Thyroid gland (tissue), 4 donors: ENCODE data around the gene BLID. TPM values are rescaled to one million over a fixed set of nuclear protein-coding genes. Genes with fewer than 3 reads are reported as not detected.

Source experiments
- DNase-seq, 2 donors: peaks; one replicate each; pipeline ENCODE4 v3.0.0-alpha.2; 2019
- H3K27ac ChIP-seq, 3 donors: fragments of 200-600 bp; sonication (generic); 1 replicate in 2 of 3; 2 replicates in 1 of 3; pipeline ENCODE4 v1.5.1; 2016 to 2019; ENCODE audit warnings: mild to moderate bottlenecking in 1 of 3, moderate library complexity in 1 of 3
- H3K27me3 ChIP-seq: fragments of 200-600 bp; sonication (generic); one replicate; pipeline ENCODE4 v1.5.1; 2019
- H3K36me3 ChIP-seq, 2 donors: fragments of 200-600 bp; sonication (generic); one replicate each; pipeline ENCODE4 v1.5.1; 2016 to 2019
- H3K4me1 ChIP-seq, 2 donors: fragments of 200-600 bp; sonication (generic); one replicate each; pipeline ENCODE4 v1.5.1; 2017 to 2019
- H3K4me3 ChIP-seq, 3 donors: fragments of 200-600 bp; sonication (generic); replicated peaks in 1 of 3; 1 replicate in 2 of 3; 2 replicates in 1 of 3; pipeline ENCODE4 v1.5.1; 2016; ENCODE audit warnings: mild to moderate bottlenecking in 1 of 3
- H3K9me3 ChIP-seq: fragments of 200-600 bp; sonication (generic); one replicate; pipeline ENCODE4 v1.5.1; 2017
- POLR2A ChIP-seq, 2 donors: fragments of 450-650 bp; IDR thresholded peaks; one replicate each; pipeline ENCODE4 v1.6.1; 2017; ENCODE audit warnings: antibody characterized with exemption in 2 of 2, mild to moderate bottlenecking in 2 of 2, moderate library complexity in 1 of 2
- WGBS, 2 donors: methylation state at CpG; one replicate each; pipeline ENCODE4 v1.1.5; 2017; 5-methylcytosine and 5-hydroxymethylcytosine counted together
- intact Hi-C: fragments of 100-400 bp; cut with DNase I; formaldehyde crosslinking; loops from one replicate; pipeline ENCODE4 v1.15.1; 2023
- total RNA-seq, 4 donors: library from RNA; depleted of rRNA; stranded (reverse); fragments of >200 nt; gene quantifications; one replicate each; pipeline ENCODE4 v1.2.3, GENCODE V29; 2016
- TF ChIP-seq, protein P1 (sequence below), 6 experiments: fragments of 200-600 bp in 3 of 6; fragments of 450-650 bp in 3 of 6; sonication (generic) in 3 of 6; IDR thresholded peaks; one replicate each; pipeline ENCODE4 v1.5.1; 2016 to 2019; ENCODE audit warnings: antibody characterized with exemption in 6 of 6, mild to moderate bottlenecking in 2 of 6, inconsistent platforms in 1 of 6, moderate library complexity in 1 of 6

BLID gene
- total RNA-seq, 4 donors from 2014 or later: 4.8 to 11.5 (median 7.4) TPM

DNA sequence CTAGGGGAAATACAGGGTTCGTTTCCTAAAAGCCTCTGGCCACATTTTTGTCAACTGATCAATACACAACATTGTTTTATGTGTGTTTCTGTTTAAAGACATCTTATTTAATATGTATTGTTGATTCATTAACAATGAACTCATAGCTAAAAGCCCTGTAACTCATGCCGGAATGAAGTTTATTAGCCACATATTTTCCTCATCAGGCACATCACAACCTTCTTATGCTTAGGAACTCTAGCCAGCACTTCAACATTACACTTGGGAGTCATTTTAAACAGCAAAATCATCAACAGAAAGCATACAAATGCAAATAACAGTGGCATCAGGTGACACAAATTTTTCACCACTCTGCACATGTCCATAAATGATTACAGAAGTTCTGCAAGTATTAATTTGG lies 15.1 kb upstream of the BLID start:
- H3K4me3 ChIP-seq: no peak overlapping the region
- H3K27me3 ChIP-seq: no peaks in the 10 kb centered on the region
- 60 to 78% methylated on average over 2 of the region's 2 CpGs for WGBS, 2 donors
- intact Hi-C loops: no loop called here
- H3K9me3 ChIP-seq: no peaks in the 10 kb centered on the region
- H3K4me1 ChIP-seq: peaks cover 0 to under 1% of the 10 kb centered on the region in 2 donors
- TF ChIP-seq POLR2A (IDR thresholded peaks at IDR 0.05): no peak
- TF ChIP-seq, protein P1, sequence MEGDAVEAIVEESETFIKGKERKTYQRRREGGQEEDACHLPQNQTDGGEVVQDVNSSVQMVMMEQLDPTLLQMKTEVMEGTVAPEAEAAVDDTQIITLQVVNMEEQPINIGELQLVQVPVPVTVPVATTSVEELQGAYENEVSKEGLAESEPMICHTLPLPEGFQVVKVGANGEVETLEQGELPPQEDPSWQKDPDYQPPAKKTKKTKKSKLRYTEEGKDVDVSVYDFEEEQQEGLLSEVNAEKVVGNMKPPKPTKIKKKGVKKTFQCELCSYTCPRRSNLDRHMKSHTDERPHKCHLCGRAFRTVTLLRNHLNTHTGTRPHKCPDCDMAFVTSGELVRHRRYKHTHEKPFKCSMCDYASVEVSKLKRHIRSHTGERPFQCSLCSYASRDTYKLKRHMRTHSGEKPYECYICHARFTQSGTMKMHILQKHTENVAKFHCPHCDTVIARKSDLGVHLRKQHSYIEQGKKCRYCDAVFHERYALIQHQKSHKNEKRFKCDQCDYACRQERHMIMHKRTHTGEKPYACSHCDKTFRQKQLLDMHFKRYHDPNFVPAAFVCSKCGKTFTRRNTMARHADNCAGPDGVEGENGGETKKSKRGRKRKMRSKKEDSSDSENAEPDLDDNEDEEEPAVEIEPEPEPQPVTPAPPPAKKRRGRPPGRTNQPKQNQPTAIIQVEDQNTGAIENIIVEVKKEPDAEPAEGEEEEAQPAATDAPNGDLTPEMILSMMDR (IDR thresholded peaks at IDR 0.05): no peak
- no peaks in the 10 kb centered on the region for H3K36me3 ChIP-seq
- H3K27ac ChIP-seq: no peak overlapping the region
- no peak for DNase-seq

DNA sequence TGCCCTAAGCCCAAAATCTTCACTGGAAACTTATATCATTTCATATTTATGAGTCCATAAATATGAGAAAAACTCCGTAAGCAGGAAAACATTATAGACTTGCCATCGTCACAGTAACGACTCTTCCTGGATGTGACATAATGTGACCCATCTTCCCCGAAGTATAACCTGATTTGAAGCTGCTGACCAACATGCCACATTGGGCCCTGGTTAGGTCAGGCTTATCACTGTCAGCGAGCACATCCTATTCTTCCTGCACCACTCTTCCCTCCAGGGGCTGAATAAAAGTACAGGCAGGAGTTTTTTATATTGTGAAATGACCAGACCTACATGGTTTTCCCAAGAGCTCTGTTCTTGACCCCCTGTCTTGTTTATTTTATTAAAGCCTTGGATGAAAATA lies 12.1 kb upstream of the BLID start:
- no peaks in the 10 kb centered on the region for H3K9me3 ChIP-seq
- 74 to 83% methylated on average over 5 of the region's 5 CpGs for WGBS, 2 donors

DNA sequence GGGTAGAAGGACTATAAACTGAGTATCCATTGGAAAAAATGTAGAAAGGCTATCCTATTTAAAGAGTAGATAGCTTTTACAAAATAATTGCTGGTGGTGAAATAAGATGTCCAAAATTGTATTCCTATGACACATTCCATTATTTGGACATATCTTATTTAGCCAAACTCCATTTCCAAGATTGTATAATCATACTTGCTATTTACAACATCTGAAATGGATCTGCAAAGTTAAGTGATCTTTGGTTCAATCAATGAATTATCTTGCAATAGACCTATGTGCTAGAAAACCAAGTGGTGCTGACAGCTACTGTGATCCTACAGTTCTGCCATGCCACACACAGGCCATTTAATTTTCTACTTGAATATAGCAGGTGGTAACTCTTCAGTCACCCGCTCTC lies 11.0 kb upstream of the BLID start:
- no peak for DNase-seq
- intact Hi-C loops: no loop called here
- WGBS, 2 donors: 85 to 97% methylated on average over 1 of the region's 1 CpG
- H3K9me3 ChIP-seq: no peaks in the 10 kb centered on the region
- no peak overlapping the region for H3K4me3 ChIP-seq
- H3K27me3 ChIP-seq: no peaks in the 10 kb centered on the region
- H3K27ac ChIP-seq: no peak overlapping the region
- H3K4me1 ChIP-seq: no peaks in the 10 kb centered on the region
- TF ChIP-seq, protein P1 (IDR thresholded peaks at IDR 0.05): no peak
- no peak for TF ChIP-seq POLR2A (IDR thresholded peaks at IDR 0.05)
- H3K36me3 ChIP-seq: no peaks in the 10 kb centered on the region

More for the DNA sequence above, 12.1 kb upstream of the BLID start:
- no peaks in the 10 kb centered on the region for H3K4me1 ChIP-seq
- no peaks in the 10 kb centered on the region for H3K27me3 ChIP-seq
- DNase-seq: no peak
- TF ChIP-seq POLR2A (IDR thresholded peaks at IDR 0.05): no peak
- TF ChIP-seq, protein P1 (IDR thresholded peaks at IDR 0.05): no peak
- intact Hi-C loops: no loop called here
- no peak overlapping the region for H3K4me3 ChIP-seq
- H3K36me3 ChIP-seq: no peaks in the 10 kb centered on the region
- no peak overlapping the region for H3K27ac ChIP-seq

DNA sequence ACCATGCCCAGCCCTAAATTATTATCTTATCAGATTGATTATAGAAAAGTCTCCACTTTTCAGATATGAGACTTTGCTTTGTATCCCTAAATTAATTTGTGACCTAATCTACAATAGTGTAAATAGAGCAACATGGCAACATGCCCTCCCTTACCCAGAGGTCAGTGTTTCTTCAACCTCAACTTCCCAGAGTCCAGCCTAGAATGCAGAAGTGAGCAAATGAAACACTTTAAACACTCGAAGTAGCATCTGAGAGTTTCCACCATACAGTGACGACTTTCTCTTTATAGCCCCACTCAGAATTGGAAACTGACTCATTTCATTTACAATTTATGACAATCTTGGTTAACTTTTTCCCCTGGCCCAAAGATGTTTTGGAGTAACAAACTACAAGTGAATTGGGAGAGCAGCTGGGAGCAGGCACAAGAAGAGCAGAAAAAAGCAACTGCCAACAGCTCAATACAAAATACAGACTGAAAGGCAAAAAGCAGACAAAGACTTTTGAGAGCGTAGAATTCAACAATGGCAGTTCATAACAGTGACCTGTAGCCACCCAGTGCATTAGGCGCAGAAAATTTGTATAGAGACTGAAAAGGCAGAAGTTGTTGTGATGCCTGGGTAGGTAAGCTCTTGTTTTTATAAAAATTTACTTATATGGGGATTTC lies 10.1 kb upstream of the BLID start:
- WGBS, 2 donors: 76 to 85% methylated on average over 4 of the region's 4 CpGs
- DNase-seq: no peak
- no peak for TF ChIP-seq POLR2A (IDR thresholded peaks at IDR 0.05)
- TF ChIP-seq, protein P1 (IDR thresholded peaks at IDR 0.05): no peak
- Histone ChIP-seq H3K4me3 (no peak overlapping the region), H3K9me3 (no peaks in the 10 kb centered on the region), H3K4me1 (no peaks in the 10 kb centered on the region), H3K27me3 (no peaks in the 10 kb centered on the region), H3K36me3 (no peaks in the 10 kb centered on the region), H3K27ac (no peak overlapping the region)
- intact Hi-C loops: no loop called here

DNA sequence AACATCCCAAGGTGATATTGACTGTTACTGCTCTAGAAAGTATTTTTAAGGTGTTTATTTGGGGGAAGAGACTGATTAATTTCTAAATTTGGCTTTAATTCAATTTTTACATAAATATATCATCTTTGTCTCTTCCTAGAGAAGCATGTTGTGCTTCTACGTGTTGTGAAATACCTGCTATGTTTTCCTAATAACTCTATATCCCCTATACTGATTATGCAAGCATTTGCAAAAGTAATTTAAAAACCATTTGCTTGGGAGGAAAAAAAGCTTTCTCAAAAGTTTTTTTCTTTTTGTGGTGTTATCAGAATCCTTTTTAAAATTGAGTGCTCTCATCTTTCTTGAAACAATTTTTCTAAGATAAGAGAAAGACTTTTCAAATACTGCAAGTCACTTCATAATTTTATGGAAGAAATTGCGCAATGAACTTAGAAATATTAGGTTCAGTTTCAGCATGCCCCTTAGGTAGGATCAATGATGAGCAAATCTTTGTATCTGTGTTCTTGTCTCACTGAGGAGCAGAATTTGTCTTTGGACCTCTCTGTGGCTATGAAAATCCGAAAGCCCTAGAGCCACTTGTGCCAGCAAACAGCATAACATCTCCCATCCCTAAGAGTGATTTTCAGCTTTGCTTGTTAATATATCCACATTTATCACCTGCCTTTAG lies 7.4 kb upstream of the BLID start:
- H3K27ac ChIP-seq: no peak overlapping the region
- H3K27me3 ChIP-seq: no peaks in the 10 kb centered on the region
- intact Hi-C loops: no loop called here
- H3K36me3 ChIP-seq: no peaks in the 10 kb centered on the region
- no peaks in the 10 kb centered on the region for H3K9me3 ChIP-seq
- no peak overlapping the region for H3K4me3 ChIP-seq
- no peaks in the 10 kb centered on the region for H3K4me1 ChIP-seq
- 89 to 94% methylated on average over 3 of the region's 3 CpGs for WGBS, 2 donors
- no peak for TF ChIP-seq POLR2A (IDR thresholded peaks at IDR 0.05)
- TF ChIP-seq, protein P1 (IDR thresholded peaks at IDR 0.05): no peak
- no peak for DNase-seq
